Amygdala (tissue), 56 donors: ENCODE measurements around the gene KCNK4.
A peak's percentile ranks its signal among the peaks of the same experiment; 100 is the strongest.

Experiments
- DNase-seq, 56 donors: peaks; one replicate each; lab custom pipeline; 2025; lab: John Stamatoyannopoulos, UW

KCNK4 gene

DNA sequence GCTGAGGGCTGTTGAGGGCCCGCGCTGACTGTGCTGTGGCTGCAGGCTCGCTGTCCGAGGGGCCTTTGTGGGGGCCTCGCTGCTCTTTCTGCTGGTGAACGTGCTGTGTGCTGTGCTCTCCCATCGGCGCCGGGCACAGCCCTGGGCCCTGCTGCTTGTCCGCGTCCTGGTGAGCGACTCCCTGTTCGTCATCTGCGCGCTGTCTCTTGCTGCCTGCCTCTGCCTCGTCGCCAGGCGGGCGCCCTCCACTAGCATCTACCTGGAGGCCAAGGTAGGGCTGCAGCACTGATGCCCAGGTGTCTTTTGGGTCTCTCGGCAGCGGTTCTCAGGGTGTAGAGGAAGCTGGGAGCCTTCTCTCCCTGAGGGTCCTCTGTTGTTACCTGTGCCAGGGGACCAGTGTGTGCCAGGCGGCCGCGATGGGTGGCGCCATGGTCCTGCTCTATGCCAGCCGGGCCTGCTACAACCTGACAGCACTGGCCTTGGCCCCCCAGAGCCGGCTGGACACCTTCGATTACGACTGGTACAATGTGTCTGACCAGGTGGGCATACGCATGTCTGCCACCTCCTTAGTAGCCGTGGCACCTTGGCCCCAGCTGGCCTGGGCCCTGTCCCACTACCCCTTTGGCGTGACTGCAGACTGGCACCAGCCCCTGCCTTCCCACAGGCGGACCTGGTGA is 3.3 kb upstream of the KCNK4 start:
- DNase-seq: no peak

DNA sequence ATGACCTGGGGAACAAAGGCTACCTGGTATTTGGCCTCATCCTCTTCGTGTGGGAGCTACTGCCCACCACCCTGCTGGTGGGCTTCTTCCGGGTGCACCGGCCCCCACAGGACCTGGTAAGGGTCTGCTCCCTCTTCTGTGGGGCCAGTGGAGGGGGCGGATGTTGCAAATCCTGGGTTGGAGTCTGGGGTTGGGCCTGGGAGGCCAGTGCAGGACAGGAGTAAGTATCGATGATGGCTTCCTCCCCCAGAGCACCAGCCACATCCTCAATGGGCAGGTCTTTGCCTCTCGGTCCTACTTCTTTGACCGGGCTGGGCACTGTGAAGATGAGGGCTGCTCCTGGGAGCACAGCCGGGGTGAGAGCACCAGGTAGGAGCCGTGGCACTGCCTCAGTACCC is 2.8 kb upstream of the KCNK4 start:
- no peak for DNase-seq

DNA sequence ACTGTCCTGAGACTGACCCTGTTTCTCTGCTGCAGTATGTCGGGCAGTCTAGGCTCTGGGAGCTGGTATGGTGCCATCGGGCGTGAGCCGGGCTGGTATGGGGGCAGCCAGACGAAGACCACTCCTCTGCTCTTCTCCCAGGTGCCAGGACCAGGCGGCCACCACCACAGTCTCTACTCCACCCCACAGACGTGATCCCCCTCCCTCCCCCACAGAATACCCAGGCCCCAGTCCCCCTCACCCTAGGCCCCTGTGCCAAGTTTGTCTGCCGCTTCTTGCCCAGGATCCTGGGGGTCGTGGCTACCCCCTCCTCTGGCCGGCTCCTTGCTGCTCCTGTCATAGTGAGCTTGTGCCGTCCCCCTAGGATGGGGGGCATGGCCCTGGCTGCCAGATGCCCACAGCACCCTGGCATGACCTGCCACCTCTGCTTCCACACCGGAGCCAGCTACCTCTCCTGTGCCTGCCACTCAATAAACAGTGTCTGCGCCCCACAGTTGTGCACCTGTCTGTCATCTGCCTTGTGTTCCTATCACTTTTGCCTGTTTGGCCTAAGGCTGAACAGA is 2.0 kb upstream of the KCNK4 start:
- no peak for DNase-seq

DNA sequence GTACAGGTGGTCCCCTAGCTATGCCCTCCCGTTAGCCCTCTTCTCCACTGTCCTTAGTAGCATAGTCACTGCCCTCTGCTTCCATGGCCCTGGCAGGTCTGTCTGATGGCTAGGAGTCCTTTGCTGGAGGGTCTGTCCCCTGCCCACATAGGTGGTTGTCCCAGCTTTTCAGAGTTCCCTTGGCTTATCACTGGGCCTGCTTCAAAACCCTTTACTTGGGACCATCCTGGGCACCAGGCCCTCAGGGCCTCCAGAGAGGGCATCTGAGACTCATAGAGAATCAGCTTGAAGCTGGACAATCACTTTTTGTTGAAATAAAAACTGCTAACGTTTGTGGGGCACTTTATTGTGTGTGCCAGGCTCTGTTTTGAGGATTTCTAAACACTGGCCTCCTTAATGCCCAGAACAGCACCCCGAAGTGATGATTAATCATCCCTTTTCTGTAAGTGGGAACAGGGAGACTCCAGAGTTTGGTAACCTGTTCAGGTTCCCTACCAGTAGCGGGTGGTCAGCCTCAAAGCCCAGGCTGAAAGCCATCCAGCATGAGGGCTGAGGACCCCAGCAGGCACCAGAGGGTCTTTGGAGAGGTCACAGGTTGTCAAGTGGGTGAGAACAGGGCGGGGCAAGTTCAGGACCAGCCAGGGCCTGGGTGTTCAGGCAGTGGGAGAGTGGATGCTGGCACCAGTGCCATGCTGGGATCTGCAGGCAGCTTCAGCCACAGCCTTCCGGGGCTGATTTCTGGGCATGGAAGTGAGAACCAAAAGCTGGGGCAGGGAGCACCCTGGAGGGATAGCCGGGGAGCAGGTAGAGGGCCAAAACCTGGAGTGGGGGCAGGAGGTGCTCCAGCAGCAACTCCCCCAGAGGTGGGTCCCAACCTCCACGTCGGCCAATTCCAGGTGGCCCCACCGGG is 495 bp upstream of the KCNK4 start:
- DNase-seq: no peak

DNA sequence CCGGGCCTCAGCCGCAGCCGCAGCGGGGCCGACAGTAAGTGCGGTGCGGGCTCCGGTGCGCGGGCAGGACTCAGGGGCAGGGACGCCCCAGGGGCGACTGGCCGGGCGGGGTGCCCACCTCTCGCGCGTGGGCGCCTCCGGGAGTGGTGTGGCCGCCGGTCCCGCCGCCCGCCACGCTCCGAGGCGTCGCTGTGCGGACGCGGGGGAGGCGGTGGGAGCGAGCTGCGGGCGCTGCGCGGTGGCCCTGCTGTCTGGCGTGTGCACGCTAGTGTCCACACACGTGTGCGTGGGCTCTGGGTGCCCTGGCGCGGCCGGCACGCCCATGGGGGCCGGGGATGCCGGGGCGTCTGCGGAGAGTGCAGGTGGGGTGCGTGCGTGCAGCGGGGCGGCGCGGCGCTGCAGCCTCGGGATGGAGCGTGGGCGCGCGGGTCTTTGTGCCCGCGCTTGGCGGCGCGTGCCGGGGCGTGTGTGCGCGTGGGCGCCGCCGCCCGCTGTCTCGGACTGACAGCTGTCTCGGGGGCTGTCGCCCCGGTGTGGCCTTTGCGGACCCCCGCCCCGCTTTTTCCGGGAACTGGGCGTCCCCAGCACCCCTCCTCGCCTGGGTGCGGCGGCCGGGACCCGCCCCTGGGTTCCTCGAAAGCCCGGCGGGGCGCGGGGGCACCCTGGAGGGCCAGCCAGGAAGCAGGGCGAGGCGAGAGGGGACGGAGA is 804 bp downstream of the KCNK4 start:
- peak in 3 of 56 donors; percentile 32 to 48 (median 39) for DNase-seq

DNA sequence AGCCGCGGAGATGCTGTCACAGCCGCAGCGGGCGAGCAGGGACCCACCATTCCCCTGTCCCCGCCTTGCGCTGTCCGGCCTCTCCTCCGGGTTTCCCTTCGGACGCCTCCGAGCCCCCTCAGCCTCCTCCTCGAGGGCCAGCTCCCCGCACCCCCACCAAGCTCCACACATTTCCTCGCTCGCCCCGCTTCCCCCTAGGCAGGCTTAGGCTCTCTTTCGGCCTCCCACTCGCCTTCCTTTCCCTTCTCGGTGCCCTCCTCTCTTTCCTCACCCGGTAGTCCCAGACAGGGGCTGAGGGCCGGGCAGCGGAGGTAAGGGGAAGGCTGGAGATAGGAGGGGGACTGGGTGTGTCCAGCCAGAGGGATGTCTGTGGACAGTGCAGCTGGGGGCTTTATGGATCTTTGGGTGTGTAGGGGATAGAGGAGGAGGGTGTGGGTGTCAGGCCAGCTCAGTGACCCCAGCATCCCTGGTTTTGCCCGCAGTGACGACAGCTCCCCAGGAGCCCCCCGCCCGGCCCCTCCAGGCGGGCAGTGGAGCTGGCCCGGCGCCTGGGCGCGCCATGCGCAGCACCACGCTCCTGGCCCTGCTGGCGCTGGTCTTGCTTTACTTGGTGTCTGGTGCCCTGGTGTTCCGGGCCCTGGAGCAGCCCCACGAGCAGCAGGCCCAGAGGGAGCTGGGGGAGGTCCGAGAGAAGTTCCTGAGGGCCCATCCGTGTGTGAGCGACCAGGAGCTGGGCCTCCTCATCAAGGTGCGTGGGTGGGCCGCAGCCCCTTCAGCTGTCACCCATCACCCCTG is 1.6 kb downstream of the KCNK4 start:
- DNase-seq: peak in 1 of 56 donors; percentile 11

DNA sequence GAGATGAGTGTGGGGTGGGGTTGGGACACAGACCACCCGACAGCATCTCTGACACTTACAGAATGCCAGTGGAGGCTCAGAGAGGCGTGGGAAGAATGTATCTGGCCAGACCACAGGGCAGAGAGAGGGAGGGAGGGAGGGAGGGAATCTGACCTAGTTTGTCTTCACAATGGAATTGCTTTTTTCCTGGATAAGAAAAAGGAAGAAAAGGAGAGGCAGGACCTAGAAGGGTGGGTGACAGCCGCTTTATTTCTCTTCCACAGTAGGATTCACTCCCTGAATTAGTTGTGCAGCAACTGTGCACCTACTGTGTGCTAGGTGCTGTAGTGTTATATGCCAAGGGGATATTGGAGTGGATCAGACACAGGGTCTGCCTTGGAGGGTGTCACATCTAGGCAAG is 3.7 kb downstream of the KCNK4 start:
- DNase-seq: peak in 1 of 56 donors; percentile 9

DNA sequence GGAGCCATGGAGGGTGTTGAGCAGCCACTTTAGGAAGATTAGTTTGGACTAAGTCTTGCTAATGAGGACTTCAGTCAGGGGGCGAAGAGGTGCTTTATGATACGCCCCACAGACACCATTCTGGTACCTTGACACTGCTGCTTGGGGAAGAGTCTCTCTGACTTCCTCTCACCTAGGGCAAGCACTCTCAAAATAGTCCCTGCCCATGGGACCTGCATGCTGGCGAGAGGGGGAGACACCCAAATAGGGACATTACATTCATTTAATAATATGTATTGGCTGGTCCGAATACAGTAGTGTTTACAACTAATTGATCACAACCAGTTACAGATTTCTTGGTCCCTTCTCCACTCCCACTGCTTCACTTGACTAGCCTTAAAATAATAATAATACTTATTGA is 4.7 kb downstream of the KCNK4 start:
- DNase-seq: no peak

DNA sequence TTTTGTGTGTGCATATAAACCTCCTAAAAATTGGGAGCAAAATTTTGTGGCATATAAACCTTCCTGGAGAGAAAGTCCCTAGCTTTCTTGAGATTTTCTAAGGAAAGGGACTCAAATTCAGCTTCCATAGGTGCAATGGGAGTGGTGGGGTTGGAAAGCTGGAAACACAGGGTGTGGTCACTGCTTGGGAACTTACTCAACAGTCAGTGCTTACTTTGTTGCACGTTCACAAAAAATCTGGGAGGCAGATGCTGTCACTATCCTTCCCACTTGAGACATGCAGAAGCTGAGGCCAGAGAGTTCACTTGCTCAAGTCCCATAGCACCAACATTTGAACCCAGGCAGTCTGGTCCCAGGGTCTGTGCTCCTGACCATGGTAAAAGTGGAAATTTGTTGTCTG is 5.1 kb downstream of the KCNK4 start:
- DNase-seq: no peak

DNA sequence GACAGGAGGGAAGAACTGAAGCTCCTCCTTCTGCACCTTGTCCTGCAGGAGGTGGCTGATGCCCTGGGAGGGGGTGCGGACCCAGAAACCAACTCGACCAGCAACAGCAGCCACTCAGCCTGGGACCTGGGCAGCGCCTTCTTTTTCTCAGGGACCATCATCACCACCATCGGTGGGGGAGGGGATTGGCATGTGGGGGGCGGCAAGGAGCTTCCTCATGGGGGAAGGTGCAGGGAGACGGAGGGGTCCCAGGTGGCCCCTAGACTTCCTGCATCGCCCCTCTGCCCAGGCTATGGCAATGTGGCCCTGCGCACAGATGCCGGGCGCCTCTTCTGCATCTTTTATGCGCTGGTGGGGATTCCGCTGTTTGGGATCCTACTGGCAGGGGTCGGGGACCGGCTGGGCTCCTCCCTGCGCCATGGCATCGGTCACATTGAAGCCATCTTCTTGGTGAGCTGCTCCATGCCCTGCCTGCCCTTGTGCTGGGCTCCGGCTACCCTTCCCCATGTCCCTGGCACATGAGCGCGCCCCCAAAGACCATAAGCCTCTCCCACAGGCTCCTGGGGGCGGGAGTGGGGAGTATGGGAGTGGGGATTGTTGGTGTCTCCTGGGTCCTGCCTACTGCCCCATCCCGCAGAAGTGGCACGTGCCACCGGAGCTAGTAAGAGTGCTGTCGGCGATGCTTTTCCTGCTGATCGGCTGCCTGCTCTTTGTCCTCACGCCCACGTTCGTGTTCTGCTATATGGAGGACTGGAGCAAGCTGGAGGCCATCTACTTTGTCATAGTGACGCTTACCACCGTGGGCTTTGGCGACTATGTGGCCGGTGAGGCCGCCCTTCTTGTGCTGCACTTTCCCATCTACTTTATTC is 6.0 kb downstream of the KCNK4 start:
- DNase-seq: no peak

DNA sequence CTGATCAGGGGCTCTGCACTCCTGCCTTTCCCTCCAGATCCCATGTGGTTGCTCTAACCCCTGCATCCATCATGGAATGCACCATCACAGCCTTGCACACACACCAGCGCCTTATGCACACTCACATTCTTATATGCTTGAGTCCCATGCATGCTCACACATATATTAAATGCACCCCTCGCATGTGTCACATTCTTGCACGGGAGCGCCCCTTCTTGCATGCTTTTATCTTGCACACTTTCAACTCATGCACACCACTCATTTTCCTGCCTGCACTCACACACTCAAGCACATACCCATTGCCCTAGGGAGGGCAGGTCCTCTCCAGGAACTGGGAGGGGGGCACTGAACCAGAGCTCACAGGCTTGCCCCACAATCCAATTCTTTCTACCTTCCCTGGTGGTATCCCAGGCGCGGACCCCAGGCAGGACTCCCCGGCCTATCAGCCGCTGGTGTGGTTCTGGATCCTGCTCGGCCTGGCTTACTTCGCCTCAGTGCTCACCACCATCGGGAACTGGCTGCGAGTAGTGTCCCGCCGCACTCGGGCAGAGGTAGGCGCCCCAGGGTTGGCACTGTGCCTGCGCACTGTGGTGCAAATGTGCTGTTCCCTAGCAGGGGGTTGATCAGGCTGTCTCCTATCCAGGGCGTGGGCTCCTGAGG is 6.7 kb downstream of the KCNK4 start:
- DNase-seq: no peak

DNA sequence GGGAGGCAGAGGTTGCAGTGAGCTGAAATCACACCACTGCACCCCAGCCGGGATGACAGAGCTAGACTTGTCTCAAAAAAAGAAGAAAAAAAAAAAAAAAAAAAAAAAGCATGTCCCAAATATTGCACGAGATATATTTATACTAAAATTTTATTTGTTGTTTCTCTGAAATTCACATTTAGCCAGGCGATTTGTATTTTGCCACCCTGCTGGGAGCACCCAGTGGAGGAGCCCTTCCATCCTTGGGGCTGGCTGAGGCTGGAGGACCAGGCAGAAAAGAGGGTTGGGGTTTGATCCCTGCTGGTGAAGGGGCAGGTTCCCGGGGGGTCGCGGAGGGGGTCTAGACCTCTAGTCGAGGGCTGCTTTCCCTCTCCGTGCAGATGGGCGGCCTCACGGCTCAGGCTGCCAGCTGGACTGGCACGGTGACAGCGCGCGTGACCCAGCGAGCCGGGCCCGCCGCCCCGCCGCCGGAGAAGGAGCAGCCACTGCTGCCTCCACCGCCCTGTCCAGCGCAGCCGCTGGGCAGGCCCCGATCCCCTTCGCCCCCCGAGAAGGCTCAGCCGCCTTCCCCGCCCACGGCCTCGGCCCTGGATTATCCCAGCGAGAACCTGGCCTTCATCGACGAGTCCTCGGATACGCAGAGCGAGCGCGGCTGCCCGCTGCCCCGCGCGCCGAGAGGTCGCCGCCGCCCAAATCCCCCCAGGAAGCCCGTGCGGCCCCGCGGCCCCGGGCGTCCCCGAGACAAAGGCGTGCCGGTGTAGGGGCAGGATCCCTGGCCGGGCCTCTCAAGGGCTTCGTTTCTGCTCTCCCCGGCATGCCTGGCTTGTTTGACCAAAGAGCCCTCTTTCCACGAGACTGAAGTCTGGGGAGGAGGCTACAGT is 8.1 kb downstream of the KCNK4 start:
- peak in 49 of 56 donors; percentile 26 to 84 (median 57) for DNase-seq

DNA sequence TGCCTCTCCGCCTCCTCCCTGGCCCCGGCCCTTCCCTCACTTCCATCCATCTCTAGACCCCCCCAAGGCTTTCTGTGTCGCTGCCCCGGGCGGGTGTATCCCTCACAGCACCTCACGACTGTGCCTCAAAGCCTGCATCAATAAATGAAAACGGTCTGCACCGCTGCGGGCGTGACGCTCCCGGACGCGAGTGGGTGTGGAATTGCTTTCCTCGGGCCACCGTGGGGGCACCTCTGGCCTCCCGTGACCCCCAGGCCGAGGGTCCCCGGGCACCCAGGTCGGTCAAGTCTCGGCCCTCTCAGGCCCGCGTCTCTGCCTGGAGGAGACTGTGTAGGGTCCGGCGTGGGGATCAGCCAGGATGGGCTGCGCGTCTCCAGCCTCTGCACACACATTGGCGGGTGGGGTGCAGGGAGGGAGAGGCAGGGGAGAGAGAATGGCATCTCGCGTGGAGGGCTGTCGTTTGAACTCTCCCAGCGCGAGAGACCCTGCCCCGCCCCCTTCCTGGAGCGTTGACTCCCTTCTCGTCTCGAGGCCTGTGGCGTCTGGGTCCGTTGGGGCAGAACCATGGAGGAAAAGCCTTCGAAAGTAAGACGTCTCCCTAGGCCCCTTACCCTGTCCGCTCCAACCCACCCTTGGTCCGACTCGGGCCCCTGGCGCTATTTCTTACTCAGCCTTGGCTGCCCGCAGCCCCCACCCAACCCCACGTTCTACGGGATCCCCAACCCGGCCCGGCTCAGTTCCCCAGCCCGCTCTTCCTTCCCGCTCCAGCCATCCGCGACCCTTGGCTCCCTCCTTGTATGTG is 8.9 kb downstream of the KCNK4 start, which contains the start of gene CATSPERZ:
TSS of gene CATSPERZ (plus strand) at position 512 of the 802 bp plus-strand sequence. CDS start at position 565, 53 bp downstream.
- DNase-seq: peak in 1 of 56 donors; percentile 18

DNA sequence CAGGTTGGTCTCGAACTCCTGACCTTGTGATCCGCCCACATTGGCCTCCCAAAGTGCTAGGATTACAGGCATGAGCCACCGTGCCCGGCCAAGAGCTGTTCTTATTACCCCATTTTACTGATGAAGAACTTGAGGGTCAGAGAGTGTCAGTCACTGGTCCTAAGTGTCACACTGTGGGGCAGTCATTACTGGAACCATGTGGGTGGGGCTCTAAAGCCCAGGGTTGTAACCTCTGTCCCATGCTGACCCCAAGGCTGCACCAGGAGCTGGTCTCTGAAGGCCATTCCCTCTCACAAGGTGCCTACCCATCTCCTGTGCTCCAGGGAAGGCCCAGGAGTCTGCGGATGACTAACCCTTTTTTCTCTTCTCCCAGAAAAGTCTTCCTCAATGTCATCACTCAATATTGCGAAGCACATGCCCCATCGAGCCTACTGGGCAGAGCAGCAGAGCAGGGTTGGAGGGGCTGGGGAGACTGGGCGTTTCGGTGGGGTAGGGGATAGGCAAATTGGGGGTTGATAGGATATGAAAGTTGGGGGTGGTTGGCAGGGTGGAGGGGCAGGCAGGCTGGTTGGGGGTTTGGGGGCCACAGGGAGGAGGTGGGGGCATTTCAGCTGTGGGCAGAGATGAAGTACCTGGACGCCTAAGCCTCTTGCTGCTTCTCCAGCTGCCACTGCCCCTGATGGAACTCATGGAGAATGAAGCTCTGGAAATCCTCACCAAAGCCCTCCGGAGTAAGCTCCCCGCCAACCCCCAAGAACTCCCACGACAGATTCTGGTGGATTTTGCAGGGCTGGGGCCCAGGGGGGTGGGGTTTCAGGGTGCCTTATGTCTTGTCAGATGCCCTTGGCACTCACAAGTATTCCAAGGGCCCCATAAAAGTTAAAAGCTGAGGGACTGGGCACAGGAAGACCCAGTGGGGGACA is 12.3 kb downstream of the KCNK4 start:
- no peak for DNase-seq

DNA sequence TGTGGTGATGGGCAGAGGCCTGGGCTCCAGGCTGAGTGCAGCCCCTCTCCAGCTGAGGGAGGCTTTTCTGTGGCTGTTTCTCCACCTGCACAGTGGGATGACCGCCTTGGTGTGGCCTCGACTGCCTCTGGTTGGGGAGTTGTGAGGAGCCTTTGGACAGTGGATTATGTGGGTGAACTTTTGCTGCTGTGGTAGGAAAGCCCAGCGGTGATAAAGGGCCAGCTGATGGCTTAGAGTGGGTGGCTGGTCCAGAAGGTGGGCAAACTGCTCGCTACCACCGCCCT is 12.9 kb downstream of the KCNK4 start:
- no peak for DNase-seq
